ENCODE measurements around the gene TAF4. TPM values are rescaled to one million over a fixed set of nuclear protein-coding genes. Genes with fewer than 3 reads are reported as not detected.
"Not testable (repeated sequence)": the region's sequence is repeated elsewhere in the genome, so short reads cannot be mapped to it uniquely, and the experiment has no call there.

TAF4 gene
- total and polyA plus RNA-seq, 7 donors: 3.6 to 13.3 (median 8.9) TPM

DNA sequence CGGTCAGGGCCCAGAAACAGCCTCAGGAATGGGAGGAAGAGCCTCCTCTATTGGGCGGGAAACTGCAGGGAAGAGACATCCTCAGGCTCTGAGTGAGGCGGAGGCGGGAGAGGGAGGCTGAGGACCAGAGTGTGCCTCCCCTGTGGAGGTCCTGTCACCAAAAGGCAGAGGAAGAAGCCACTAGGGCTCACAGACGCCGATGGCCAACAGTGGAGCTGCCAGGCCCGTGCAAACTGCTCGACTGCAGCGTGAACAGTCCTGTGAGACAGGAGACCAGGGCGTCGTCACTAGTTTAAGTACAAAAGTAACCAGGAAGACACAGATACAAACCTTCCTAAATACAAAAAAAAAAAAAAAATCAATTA, 82.7 kb downstream of the TAF4 start:
- WGBS, 2 donors: 95% methylated on average over 11 of the region's 11 CpGs
- H3K9me3 ChIP-seq: no peaks in the 10 kb centered on the region
- no peaks in the 10 kb centered on the region for H3K27me3 ChIP-seq
- H3K27ac ChIP-seq: no peak overlapping the region
- intact Hi-C loops (cut with DNase I): no loop called here
- H3K4me1 ChIP-seq: no peaks in the 10 kb centered on the region
- no peak overlapping the region for H3K4me3 ChIP-seq
- peaks cover 0 to 34% (median 3%) of the 10 kb centered on the region in 4 donors for H3K36me3 ChIP-seq
- TF ChIP-seq POLR2AphosphoS5 (IDR thresholded peaks at IDR 0.05) (no peak), EP300 (IDR thresholded peaks at IDR 0.05) (no peak), POLR2A (IDR thresholded peaks at IDR 0.05) (no peak)
- TF ChIP-seq, protein P1, sequence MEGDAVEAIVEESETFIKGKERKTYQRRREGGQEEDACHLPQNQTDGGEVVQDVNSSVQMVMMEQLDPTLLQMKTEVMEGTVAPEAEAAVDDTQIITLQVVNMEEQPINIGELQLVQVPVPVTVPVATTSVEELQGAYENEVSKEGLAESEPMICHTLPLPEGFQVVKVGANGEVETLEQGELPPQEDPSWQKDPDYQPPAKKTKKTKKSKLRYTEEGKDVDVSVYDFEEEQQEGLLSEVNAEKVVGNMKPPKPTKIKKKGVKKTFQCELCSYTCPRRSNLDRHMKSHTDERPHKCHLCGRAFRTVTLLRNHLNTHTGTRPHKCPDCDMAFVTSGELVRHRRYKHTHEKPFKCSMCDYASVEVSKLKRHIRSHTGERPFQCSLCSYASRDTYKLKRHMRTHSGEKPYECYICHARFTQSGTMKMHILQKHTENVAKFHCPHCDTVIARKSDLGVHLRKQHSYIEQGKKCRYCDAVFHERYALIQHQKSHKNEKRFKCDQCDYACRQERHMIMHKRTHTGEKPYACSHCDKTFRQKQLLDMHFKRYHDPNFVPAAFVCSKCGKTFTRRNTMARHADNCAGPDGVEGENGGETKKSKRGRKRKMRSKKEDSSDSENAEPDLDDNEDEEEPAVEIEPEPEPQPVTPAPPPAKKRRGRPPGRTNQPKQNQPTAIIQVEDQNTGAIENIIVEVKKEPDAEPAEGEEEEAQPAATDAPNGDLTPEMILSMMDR (IDR thresholded peaks at IDR 0.05): no peak
- no peak for DNase-seq

DNA sequence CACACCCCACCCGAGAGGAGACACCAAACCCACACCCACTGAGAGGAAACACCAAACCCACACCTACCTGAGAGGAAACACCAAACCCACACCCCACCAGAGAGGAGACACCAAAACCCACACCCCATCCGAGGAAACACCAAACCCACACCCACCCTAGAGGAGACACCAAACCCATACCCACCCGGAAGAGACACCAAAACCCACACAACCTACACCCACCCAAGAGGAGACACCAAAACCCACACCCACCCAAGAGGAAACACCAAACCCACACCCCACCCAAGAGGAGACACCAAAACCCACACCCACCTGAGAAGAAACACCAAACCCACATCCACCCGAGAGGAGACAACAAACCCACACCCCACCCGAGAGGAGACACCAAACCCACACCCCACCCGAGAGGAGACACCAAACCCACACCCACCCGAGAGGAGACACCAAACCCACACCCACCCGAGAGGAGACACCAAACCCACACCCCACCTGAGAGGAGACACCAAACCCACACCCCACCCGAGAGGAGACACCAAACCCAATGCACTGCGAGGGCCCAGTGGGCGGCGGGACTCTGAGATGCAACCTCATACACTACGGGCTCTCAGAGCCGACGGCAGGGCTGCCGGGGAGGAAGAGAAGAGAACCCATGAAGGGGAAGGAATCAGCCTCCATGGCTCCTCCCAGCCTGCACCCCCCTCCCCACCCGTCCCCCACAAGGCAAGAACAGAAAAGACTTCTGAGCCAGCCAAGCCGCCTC, 83.3 kb downstream of the TAF4 start:
- Histone ChIP-seq H3K27me3 (no peaks in the 10 kb centered on the region), H3K4me1 (no peaks in the 10 kb centered on the region), H3K36me3 (peaks cover 0 to 28% (median 3%) of the 10 kb centered on the region in 4 donors), H3K4me3 (no peak overlapping the region), H3K9me3 (no peaks in the 10 kb centered on the region), H3K27ac (no peak overlapping the region)
- no peak for TF ChIP-seq POLR2AphosphoS5 (IDR thresholded peaks at IDR 0.05)
- no peak for TF ChIP-seq EP300 (IDR thresholded peaks at IDR 0.05)
- TF ChIP-seq, protein P1 (IDR thresholded peaks at IDR 0.05): no peak
- WGBS, 2 donors: 75 to 87% methylated on average over 18 of the region's 18 CpGs
- DNase-seq: no peak
- intact Hi-C loops (cut with DNase I): no loop called here

DNA sequence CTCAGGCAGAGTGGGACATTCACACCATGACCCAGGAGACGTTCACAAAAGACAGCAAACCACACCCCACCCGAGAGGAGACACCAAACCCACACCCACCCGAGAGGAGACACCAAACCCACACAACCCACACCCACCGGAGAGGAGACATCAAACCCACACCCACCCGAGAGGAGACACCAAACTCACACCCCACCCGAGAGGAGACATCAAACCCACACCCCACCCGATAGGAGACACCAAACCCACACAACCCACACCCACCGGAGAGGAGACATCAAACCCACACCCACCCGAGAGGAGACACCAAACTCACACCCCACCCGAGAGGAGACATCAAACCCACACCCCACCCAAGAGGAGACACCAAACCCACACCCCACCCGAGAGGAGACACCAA, 84.0 kb downstream of the TAF4 start:
- intact Hi-C loops (cut with DNase I); DNase-seq; H3K4me3 ChIP-seq; H3K27me3 ChIP-seq; H3K9me3 ChIP-seq; H3K4me1 ChIP-seq; H3K27ac ChIP-seq: not testable (repeated sequence)
- 79 to 86% methylated on average over 11 of the region's 11 CpGs for WGBS, 2 donors
- H3K36me3 ChIP-seq: peaks cover 0 to 25% (median 3%) of the 10 kb centered on the region in 4 donors

DNA sequence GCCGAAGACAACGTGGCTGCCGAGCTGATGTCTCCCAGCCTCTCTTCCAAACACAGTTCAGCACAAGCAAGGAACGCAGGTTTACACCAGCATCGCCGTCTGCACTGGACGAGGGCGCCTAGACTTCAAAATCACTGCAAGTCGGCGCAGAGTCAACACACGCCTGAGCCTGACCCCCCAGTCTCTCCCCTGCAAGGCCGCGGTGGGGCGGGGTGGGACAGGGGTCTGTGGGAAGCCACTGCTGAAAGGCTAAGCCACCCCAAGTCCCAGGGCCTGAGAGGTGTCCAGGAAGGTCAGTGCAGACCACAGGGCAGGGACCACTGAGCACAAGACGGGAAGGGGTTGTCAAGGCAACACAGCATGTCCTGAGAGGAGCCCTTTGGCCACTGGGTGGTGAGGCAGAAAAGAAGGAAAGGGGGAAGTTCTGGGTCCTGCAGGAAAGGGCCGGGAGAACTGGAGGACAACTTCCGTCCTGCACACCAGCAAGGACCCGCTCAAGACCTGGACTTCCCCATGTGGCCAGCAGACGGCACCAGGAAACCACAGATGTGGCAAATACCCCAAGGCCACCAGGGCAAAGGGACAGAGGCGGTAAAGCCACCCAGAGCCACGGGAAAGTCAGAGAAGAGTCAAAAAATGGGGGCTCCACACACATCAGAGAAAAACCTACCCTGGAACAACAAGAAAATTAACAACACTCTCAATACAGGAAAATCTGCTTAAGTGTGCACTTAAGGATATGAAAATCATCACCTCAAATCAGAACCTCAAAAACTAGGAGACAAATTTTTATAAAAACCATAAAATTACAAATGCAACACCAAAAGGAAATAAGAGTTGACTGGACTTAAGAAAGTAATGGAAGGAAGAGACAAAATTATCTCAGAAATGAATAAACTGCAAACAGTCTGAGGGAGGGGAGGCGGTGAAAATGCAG, 84.8 kb downstream of the TAF4 start:
- no peaks in the 10 kb centered on the region for H3K4me1 ChIP-seq
- no peak overlapping the region for H3K4me3 ChIP-seq
- no peak for DNase-seq
- intact Hi-C loops (cut with DNase I): no loop called here
- WGBS, 2 donors: 84 to 86% methylated on average over 22 of the region's 22 CpGs
- H3K9me3 ChIP-seq: no peaks in the 10 kb centered on the region
- no peak overlapping the region for H3K27ac ChIP-seq
- H3K36me3 ChIP-seq: peaks cover 0 to 33% (median 7%) of the 10 kb centered on the region in 4 donors
- no peaks in the 10 kb centered on the region for H3K27me3 ChIP-seq
- TF ChIP-seq, protein P1 (IDR thresholded peaks at IDR 0.05): no peak
- TF ChIP-seq POLR2A (IDR thresholded peaks at IDR 0.05) (no peak), POLR2AphosphoS5 (IDR thresholded peaks at IDR 0.05) (no peak), EP300 (IDR thresholded peaks at IDR 0.05) (no peak)

All from sigmoid colon (tissue), 7 donors.